Measurements from ENCODE around the gene MPP2. TPM values are rescaled to one million over a fixed set of nuclear protein-coding genes. Genes with fewer than 3 reads are reported as not detected.

Gene MPP2
- total RNA-seq, 1 experiment from 2014 or later, result 5.5 TPM

DNA sequence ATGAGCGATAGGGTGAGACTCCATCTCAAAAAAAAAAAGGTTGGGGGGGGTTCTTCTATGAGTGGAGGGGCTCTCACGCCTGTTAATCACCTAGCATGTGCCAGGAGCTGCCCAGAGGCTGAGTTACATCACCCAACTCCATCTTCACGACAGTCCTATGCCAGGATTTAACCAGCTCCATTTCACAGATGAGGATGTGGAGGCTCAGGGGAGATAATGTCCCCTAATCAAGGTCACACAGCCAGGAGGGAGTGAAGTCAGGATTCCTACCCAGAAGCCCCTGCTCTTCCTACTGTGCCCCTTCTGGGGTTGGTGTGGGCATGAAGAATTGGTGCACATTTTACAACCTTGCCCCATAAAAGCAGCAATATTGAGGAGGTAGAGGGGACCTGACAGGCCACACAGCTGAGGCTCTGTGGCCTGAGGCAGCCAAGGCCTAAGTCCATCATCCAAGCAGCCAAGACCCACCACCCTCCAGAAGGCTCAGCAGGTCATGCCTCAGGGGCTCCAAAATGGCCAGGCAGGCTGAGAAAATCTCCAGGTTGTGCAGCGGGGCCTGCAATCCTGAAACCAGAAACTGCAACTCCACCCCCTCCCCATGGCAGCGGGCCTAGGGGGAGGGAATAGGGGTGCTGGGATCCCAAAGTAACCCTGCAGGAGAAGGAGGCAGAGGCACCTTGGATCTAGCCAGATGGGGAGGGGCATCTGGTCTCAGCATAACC is 28.0 kb upstream of the MPP2 start:
- intact Hi-C loops (cut with micrococcal nuclease; ENCODE audit: unreplicated experiment), result no loop called here
- H3K27ac Mint-ChIP-seq (ENCODE audit: unreplicated experiment), result no peak overlapping the region
- DNase-seq, result no peak
- no TSS peak for BruUV-seq (replicated peaks)
- peaks cover 96% of the 10 kb centered on the region for H3K27me3 Mint-ChIP-seq (ENCODE audit: unreplicated experiment)
- TF ChIP-seq, protein P1, sequence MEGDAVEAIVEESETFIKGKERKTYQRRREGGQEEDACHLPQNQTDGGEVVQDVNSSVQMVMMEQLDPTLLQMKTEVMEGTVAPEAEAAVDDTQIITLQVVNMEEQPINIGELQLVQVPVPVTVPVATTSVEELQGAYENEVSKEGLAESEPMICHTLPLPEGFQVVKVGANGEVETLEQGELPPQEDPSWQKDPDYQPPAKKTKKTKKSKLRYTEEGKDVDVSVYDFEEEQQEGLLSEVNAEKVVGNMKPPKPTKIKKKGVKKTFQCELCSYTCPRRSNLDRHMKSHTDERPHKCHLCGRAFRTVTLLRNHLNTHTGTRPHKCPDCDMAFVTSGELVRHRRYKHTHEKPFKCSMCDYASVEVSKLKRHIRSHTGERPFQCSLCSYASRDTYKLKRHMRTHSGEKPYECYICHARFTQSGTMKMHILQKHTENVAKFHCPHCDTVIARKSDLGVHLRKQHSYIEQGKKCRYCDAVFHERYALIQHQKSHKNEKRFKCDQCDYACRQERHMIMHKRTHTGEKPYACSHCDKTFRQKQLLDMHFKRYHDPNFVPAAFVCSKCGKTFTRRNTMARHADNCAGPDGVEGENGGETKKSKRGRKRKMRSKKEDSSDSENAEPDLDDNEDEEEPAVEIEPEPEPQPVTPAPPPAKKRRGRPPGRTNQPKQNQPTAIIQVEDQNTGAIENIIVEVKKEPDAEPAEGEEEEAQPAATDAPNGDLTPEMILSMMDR (IDR thresholded peaks at IDR 0.05; ENCODE audit: unreplicated experiment), result no peak
- no peaks in the 10 kb centered on the region for H3K9me3 Mint-ChIP-seq (ENCODE audit: low read depth, unreplicated experiment)
- no peak overlapping the region for H3K4me3 Mint-ChIP-seq (ENCODE audit: low read depth, unreplicated experiment)
- CTCF ChIA-PET, result interaction anchor here (0.6 kb wide), 1 partner anchor 76 kb away, joined by 4 read pairs; no protein-coding TSS in a partner anchor
- peaks cover 7% of the 10 kb centered on the region for H3K4me1 Mint-ChIP-seq (ENCODE audit: low read depth, unreplicated experiment)
- no peaks in the 10 kb centered on the region for H3K36me3 Mint-ChIP-seq (ENCODE audit: insufficient read depth, unreplicated experiment)

GRCh38 chr17:43932923-43933322 is 25.6 kb upstream of the MPP2 start:
- H3K27ac Mint-ChIP-seq (ENCODE audit: unreplicated experiment), result no peak overlapping the region
- no peak overlapping the region for H3K4me3 Mint-ChIP-seq (ENCODE audit: low read depth, unreplicated experiment)
- CTCF ChIA-PET, result no interaction called here
- DNase-seq, result no peak
- TF ChIP-seq, protein P1 (IDR thresholded peaks at IDR 0.05; ENCODE audit: unreplicated experiment), result no peak
- peaks cover 7% of the 10 kb centered on the region for H3K4me1 Mint-ChIP-seq (ENCODE audit: low read depth, unreplicated experiment)
- no peaks in the 10 kb centered on the region for H3K36me3 Mint-ChIP-seq (ENCODE audit: insufficient read depth, unreplicated experiment)
- intact Hi-C loops (cut with micrococcal nuclease; ENCODE audit: unreplicated experiment), result no loop called here
- BruUV-seq (replicated peaks), result no TSS peak
- peaks cover 96% of the 10 kb centered on the region for H3K27me3 Mint-ChIP-seq (ENCODE audit: unreplicated experiment)
- H3K9me3 Mint-ChIP-seq (ENCODE audit: low read depth, unreplicated experiment), result no peaks in the 10 kb centered on the region

DNA sequence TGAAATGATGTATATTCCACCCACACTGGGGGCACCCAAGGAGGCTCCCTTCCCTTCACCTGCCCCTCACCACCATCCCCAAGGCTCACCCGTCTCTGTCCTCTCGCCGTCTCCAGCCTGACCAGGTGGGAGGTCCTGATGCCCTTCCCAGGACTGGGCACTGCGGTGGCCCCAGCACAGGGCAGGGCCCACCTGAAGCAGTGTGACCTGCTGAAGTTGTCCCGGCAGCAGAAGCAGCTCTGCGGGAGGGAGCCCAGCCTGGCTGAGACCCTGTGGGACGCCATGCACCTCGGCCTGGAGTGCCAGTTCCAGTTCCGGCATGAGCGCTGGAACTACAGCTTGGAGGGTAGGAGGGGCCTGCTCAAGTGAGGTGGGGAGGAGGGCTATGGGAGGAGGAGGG is 25.0 kb upstream of the MPP2 start:
- TF ChIP-seq, protein P1 (IDR thresholded peaks at IDR 0.05; ENCODE audit: unreplicated experiment), result no peak
- intact Hi-C loops (cut with micrococcal nuclease; ENCODE audit: unreplicated experiment), result no loop called here
- Mint-ChIP-seq H3K27me3 (ENCODE audit: unreplicated experiment) (peaks cover 96% of the 10 kb centered on the region), H3K27ac (ENCODE audit: unreplicated experiment) (no peak overlapping the region), H3K4me3 (ENCODE audit: low read depth, unreplicated experiment) (no peak overlapping the region), H3K4me1 (ENCODE audit: low read depth, unreplicated experiment) (peaks cover 12% of the 10 kb centered on the region), H3K36me3 (ENCODE audit: insufficient read depth, unreplicated experiment) (no peaks in the 10 kb centered on the region), H3K9me3 (ENCODE audit: low read depth, unreplicated experiment) (no peaks in the 10 kb centered on the region)
- no TSS peak for BruUV-seq (replicated peaks)
- DNase-seq, result no peak
- CTCF ChIA-PET, result no interaction called here

- intact Hi-C loops (cut with micrococcal nuclease; ENCODE audit: unreplicated experiment), result no loop called here
- H3K4me3 Mint-ChIP-seq (ENCODE audit: low read depth, unreplicated experiment), result no peak overlapping the region
- no peaks in the 10 kb centered on the region for H3K9me3 Mint-ChIP-seq (ENCODE audit: low read depth, unreplicated experiment)
- BruUV-seq (replicated peaks), result no TSS peak
- peaks cover 21% of the 10 kb centered on the region for H3K4me1 Mint-ChIP-seq (ENCODE audit: low read depth, unreplicated experiment)
- peaks cover 96% of the 10 kb centered on the region for H3K27me3 Mint-ChIP-seq (ENCODE audit: unreplicated experiment)
- H3K27ac Mint-ChIP-seq (ENCODE audit: unreplicated experiment), result no peak overlapping the region
- CTCF ChIA-PET, result interaction anchor here (0.9 to 1.3 kb wide), 2 partner anchors 13 kb away, joined by 3 to 4 read pairs; no protein-coding TSS in a partner anchor
- TF ChIP-seq, protein P1 (IDR thresholded peaks at IDR 0.05; ENCODE audit: unreplicated experiment), result no peak
- no peak for DNase-seq
- peaks cover 8% of the 10 kb centered on the region for H3K36me3 Mint-ChIP-seq (ENCODE audit: insufficient read depth, unreplicated experiment)
Measured at GRCh38 chr17:43931062-43931571, 23.8 kb upstream of the MPP2 start.
